HS-27A (cell line): ENCODE results near the gene ASRGL1.

Experiments
- DNase-seq: peaks from one replicate; pipeline ENCODE4 v3.0.0-alpha.2; 2012; ENCODE audit warnings: low read depth, missing footprints

ASRGL1 gene

DNA sequence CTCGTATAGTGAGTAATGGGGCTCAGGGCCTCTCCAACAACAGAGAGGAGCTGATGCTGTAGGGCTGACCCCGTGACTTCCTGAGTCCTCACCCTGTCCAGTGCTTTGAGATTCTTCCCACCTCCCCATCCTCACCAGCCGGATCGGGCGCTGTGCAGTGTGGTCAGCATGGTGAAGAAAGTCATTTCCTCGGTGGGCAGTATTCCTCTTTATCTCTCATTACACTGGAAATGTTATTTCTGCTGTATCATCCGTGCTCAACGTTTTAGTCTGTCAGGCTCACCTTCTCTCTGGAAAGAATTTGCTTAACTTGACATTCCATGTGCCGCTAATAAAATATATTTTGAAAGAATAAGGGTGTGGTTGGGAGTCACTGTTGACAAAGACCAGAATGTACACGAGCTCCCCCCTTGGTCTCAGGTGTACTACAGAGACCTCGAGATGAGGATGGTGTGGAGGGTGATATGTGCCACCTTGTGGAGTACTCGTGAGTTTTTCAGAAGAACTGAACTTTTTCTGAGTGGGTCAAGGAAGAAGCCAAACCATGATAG lies 55.9 kb downstream of the ASRGL1 start:
- no peak for DNase-seq

- DNase-seq, result no peak
Observed at GRCh38 chr11:62393735-62394134, 56.5 kb downstream of the ASRGL1 start.

DNA sequence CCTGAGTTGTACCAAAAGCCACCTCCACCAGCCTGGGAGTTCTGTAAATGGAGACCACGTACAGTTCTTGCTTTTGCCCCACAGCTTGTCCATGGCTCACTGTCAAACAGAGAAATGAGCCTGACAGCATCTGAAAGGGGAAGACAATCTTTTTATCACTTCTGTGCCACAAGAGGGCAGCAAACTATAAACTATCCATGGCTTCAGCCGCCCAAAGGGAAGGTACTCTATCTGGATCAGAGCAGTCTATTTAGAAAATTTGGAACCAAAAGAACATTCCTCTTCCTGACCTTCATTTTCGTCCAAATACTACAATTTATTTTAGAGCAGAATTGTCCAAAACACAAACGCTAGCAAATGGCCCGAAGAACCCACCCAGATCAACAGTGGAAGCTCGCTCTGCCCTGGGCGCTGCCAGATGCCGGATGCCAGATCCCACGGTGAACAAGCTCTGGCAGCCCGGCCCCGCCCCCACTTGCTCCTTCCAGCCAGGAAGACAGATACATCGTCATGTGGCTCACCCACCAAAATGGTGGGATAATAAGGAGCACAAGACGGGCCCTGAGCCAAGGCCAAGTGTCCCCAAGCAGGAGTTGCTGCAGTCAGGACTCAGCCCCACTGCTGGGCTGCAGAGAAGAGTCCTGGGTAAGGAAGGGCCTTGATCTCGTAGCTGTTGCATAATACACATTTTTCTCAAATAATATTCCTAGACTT lies 57.7 kb downstream of the ASRGL1 start:
- peak; percentile 88 for DNase-seq

- DNase-seq, result no peak
Observed at GRCh38 chr11:62395885-62396551, 58.8 kb downstream of the ASRGL1 start.

DNA sequence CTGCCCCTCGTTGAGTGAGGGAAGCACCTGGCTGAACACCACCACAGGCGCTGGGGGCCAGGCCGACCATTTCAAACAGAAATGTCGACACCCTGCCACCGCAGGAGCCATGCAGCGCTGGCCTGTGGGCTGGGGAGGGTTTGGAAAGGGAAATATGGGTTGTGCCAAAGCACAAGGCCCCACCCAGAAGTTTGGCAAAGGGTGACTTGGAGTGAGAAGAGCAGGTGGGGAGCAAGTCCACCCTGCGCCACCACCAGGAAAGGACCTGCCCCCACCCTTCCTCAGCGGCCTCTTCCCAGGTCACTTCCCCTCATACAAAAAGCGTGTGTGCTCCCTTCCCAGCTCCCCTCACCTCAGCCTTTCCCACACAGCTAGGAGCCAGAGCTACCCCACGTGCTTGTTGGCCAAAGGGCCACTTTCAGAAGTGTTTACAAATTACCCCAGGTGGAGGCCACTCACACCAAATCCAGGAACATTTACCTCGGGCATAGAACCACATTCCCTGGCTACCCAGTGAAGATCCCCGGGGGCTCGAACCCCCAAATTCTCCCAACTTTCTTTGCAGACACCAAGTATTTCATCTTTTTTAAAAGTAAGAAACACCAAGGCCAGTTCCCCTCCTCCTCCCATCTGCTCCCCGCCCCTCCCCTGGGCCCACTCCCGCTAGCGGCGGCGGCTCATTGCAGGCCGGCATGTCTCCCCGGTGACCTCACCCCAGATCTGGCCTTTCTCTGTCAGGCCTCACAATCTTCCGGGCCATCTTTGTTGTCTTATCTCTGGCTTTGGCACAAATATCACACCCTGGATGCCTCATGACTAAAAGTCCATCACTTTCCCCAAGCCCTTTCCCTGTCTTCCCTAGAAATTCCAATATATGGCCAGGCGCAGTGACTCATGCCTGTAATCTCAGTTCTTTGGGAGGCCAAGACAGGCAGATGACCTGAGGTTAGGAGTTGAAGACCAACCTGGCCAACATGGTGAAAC lies 61.1 kb downstream of the ASRGL1 start:
- DNase-seq, result peak; percentile 81

- no peak for DNase-seq
Observed at GRCh38 chr11:62399172-62399877, 62.1 kb downstream of the ASRGL1 start.

DNA sequence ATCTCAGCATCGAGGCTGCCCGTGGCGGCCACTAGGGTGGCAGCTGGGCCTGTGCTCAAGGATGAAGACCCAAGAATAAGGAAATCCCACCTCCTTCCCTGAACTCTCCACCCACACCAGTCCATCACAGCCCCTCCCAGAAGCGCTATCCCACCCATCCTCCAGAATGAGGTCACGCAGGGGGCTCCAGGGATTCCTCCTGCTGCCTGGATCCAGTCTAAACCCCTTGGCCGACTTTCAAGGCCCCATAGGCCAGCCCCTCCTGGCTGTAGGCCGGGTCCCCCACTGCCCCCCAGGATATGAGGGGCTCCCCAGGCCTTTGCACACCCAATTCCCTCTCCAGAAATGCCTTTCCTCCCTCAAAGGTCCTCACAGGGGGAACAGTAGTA lies 62.6 kb downstream of the ASRGL1 start:
- DNase-seq, result no peak

- DNase-seq, result no peak
Observed at GRCh38 chr11:62400281-62400680, 63.0 kb downstream of the ASRGL1 start.

DNA sequence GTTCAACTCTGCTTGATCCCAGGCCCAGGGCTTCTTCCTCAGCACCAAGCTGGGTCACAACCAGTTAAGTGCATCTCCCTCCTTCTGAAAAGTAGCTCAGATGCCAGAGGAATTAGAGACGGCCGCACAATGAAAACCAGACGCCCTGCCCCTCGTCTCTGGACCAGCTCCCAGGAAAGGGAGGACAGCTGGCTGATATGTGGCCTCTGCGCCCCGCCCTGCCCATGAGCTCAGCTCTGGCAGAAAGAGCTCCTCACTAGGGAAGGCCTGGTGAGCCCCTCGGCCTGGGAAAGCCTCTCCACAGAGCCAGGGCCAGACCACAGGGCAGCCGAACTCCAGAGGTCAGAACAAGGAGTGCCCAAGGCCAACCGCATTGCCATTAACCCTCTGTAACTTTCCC lies 63.5 kb downstream of the ASRGL1 start:
- DNase-seq, result peak; percentile 52

GRCh38 chr11:62401356-62401755 lies 64.1 kb downstream of the ASRGL1 start:
- DNase-seq, result no peak

DNA sequence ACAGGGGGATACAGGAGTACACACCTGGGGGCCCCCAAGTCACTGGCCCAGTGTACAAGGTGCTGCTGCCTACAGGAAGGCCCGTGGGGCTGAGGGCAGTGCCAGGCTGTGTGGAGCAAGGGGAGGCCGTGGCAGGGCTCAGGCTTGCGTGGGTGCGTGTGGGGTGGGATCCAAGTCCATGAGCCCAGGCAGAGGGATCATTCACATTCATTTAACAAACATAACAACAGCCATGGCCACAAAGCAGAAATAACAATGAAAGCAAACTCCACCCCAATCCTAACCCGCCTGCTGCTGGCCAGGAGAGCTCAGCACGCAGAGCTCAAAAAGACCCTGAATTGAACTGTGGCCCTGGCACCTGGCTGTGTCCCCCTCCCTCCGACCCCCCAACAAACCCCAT lies 64.6 kb downstream of the ASRGL1 start:
- no peak for DNase-seq

DNA sequence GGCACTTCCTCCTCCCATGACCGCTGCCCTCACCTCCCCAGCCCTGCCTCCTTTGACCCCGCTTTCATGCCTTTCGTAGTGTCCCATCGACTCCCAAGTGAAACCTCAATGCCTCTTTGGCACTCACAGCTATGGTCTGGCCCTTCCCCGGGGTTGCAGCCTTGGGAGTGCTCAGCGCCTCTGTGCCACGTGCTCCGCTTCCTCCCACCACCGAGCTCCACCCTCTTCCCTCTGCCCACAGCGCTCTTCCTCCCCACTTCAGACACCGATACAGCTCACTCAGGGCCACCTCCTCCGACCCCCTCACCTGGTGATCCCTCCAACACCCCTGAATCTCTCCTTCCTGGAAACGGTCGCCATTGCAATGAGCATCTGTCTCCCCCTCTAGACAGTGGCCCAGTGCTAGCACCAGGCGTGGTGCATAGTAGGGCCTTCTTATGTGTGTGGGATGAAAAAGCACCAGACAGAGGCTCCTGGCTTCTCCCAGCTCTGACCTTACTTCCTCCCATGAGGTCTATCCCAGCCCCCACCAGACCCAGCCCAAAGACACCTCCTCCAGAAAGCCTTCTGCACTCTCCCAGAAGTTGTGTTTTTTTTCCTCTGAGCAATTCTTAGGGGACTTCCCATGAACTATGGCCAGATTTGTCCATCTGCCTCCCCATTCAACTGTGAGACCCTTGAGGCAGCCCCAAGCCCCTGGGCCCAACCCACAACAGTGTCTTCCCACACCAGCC lies 65.1 kb downstream of the ASRGL1 start:
- no peak for DNase-seq

GRCh38 chr11:62402960-62403730 lies 65.9 kb downstream of the ASRGL1 start:
- DNase-seq, result no peak

DNA sequence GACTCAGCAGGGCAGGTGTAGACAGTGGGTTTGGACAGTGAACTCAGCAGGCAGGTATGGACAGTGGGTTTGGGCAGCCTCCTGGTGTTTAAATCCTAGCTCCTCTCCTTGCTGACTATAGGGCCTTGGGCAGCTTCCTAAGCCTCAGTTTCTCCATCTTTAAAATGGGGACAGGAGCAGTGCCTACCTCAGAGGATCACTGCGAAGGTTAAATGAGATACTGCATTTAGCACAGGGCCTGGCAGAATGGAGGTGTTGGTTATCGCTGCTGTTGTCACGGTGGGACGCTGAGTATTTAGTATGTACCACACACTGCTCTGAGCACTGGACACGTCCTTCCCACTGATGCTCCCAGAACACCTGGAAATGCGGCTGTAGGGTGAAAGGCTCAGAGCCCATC lies 67.2 kb downstream of the ASRGL1 start:
- no peak for DNase-seq

- no peak for DNase-seq
Observed at GRCh38 chr11:62404901-62405300, 67.7 kb downstream of the ASRGL1 start.

DNA sequence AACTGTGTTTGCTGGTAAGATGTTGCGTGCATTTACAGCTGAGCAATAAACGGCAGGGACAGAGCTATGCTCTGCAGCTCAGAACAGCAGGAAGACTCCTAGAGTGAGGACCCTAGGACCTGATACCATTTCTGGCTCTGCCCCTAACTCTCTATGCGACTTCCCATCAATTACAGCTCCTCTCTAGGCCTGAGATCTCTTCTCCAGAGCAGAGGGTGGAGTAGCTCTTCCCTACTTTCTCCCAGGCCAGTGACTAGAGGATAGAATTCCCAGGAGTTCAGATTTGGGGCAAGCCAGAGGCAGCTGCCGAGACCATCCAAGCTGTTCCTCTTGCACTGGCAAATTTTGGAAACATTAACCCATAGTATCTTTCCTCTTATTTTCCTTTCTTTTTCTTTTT lies 68.8 kb downstream of the ASRGL1 start:
- no peak for DNase-seq

DNA sequence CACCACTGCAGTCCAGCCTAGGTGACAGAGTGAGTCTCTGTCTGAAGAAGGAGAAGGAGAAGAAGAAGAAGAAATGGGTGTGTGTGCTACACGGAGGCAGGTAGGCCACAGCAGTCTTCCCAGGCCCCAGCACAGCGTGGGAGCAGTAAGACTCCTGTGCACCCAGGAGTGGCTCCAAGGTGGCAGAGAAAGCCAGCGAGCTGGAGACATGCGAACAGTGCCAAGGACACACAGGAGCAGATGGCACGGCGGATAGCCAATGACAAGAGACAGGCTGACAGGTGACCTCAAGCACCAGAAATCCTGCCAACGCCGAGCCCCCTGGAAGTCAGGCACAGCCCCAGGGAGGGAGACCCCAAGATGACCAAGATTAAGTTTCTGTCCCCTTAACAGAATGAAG lies 72.6 kb downstream of the ASRGL1 start:
- no peak for DNase-seq

- DNase-seq, result no peak
Observed at GRCh38 chr11:62410972-62411371, 73.7 kb downstream of the ASRGL1 start.

DNA sequence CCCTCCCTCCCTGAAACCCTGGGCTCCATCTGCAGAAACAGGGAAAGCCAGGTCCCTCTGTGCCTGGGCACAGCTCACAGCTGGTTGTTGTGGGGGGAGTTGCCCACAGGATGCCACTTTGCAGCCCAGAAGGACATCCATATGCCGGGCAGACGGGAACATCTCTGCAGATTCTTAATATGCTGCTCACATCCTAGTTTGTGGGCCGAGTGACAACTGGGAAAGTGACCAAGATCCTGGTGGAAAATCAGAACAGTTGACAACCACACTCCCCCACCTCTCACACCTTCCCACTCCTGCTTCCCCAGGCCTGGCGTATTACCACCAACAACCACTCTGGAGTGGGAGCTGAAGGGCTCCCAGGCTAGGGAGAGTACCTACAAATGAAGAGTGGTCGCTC lies 74.3 kb downstream of the ASRGL1 start:
- no peak for DNase-seq

- DNase-seq, result no peak
Observed at GRCh38 chr11:62413060-62413696, 75.9 kb downstream of the ASRGL1 start.
